ENCODE measurements around the gene RHOJ. TPM values are rescaled to one million over a fixed set of nuclear protein-coding genes. Genes with fewer than 3 reads are reported as not detected.
"Not testable (repeated sequence)": the region's sequence is repeated elsewhere in the genome, so short reads cannot be mapped to it uniquely, and the experiment has no call there.

Gene RHOJ
- total RNA-seq, 4 donors from 2014 or later, result 0.64 to 9.5 (median 0.87) TPM

GRCh38 chr14:63276016-63276415, 71.8 kb downstream of the RHOJ start:
- Histone ChIP-seq H3K9me3 (no peaks in the 10 kb centered on the region), H3K4me1 (peaks cover 0 to 8% (median 0%) of the 10 kb centered on the region in 3 donors), H3K36me3 (no peaks in the 10 kb centered on the region), H3K27me3 (no peaks in the 10 kb centered on the region), H3K27ac (no peak overlapping the region), H3K4me3 (no peak overlapping the region)
- DNase-seq, result no peak
- intact Hi-C loops (cut with DNase I), result loop anchor here (5.0 kb wide), 1 partner anchor 1099 kb away; no protein-coding TSS in a partner anchor
- TF ChIP-seq CTCF (IDR thresholded peaks at IDR 0.05) (no peak), POLR2A (IDR thresholded peaks at IDR 0.05) (no peak)
- WGBS, 2 donors, result 79 to 100% methylated on average over 1 to 3 of the region's 4 CpGs

GRCh38 chr14:63276492-63277342, 72.5 kb downstream of the RHOJ start:
- Histone ChIP-seq H3K4me1 (peaks cover 0 to 8% (median 0%) of the 10 kb centered on the region in 3 donors), H3K27ac (no peak overlapping the region), H3K36me3 (no peaks in the 10 kb centered on the region), H3K9me3 (no peaks in the 10 kb centered on the region), H3K27me3 (no peaks in the 10 kb centered on the region), H3K4me3 (no peak overlapping the region)
- DNase-seq, result no peak
- TF ChIP-seq POLR2A (IDR thresholded peaks at IDR 0.05) (no peak), CTCF (IDR thresholded peaks at IDR 0.05) (peak in 5 of 6 experiments; percentile 57 to 85 (median 78))
- WGBS, 2 donors, result 43 to 46% methylated on average over 5 of the region's 5 CpGs
- intact Hi-C loops (cut with DNase I), result loop anchor here (5.0 kb wide), 1 partner anchor 1099 kb away; no protein-coding TSS in a partner anchor

GRCh38 chr14:63277591-63278183, 73.4 kb downstream of the RHOJ start:
- no peaks in the 10 kb centered on the region for H3K9me3 ChIP-seq
- no peak for DNase-seq
- intact Hi-C loops (cut with DNase I), result loop anchor here (5.0 kb wide), 1 partner anchor 1100 kb away; no protein-coding TSS in a partner anchor
- H3K4me3 ChIP-seq, result no peak overlapping the region
- H3K4me1 ChIP-seq, result peaks cover 0 to 8% (median 0%) of the 10 kb centered on the region in 3 donors
- no peaks in the 10 kb centered on the region for H3K36me3 ChIP-seq
- no peak overlapping the region for H3K27ac ChIP-seq
- 61 to 64% methylated on average over 2 of the region's 2 CpGs for WGBS, 2 donors
- no peaks in the 10 kb centered on the region for H3K27me3 ChIP-seq
- TF ChIP-seq POLR2A (IDR thresholded peaks at IDR 0.05), result no peak
- no peak for TF ChIP-seq CTCF (IDR thresholded peaks at IDR 0.05)

GRCh38 chr14:63279933-63280332, 75.7 kb downstream of the RHOJ start:
- H3K36me3 ChIP-seq, H3K27ac ChIP-seq, H3K4me3 ChIP-seq, H3K27me3 ChIP-seq, DNase-seq, H3K9me3 ChIP-seq, H3K4me1 ChIP-seq: not testable (repeated sequence)
- intact Hi-C loops (cut with DNase I), result loop anchor here (5.0 kb wide), 1 partner anchor 1103 kb away; no protein-coding TSS in a partner anchor
- WGBS, 2 donors, result 78 to 79% methylated on average over 2 to 4 of the region's 4 CpGs

- 61 to 71% methylated on average over 8 of the region's 8 CpGs for whole genome bisulfite sequencing, 2 donors
- Histone ChIP-seq H3K4me3 (no peak overlapping the region), H3K36me3 (peaks cover 0 to 6% (median 0%) of the 10 kb centered on the region in 3 donors), H3K27me3 (no peaks in the 10 kb centered on the region), H3K9me3 (no peaks in the 10 kb centered on the region), H3K27ac (peak overlapping the region in 1 of 4 donors; percentile 30), H3K4me1 (no peaks in the 10 kb centered on the region)
- intact Hi-C loops (cut with DNase I), result no loop called here
- TF ChIP-seq CTCF (IDR thresholded peaks at IDR 0.05), result no peak
- no peak for TF ChIP-seq POLR2A (IDR thresholded peaks at IDR 0.05)
- no peak for DNase-seq
These were observed 79.0 kb downstream of the RHOJ start for GRCh38 chr14:63282997-63283883.

Measured in esophagus squamous epithelium (tissue), 5 donors.